Urothelium cell line (cell line): ENCODE measurements around the gene RSPH6A.
A peak's percentile ranks its signal among the peaks of the same experiment; 100 is the strongest.

ENCODE experiments used
- DNase-seq: peaks from one replicate; pipeline ENCODE4 v3.0.0; 2011; ENCODE audit warnings: low spot score, mixed read lengths
- FAIRE-seq: peaks from 2 replicates; lab custom pipeline; 2011; peaks lifted over from hg19 to GRCh38; lab: Jason Lieb, UNC

RSPH6A gene

GRCh38 chr19:45781214-45782161 lies 33.6 kb downstream of the RSPH6A start:
- peak; percentile 34 for DNase-seq
- FAIRE-seq: no peak

GRCh38 chr19:45780448-45781213 lies 34.5 kb downstream of the RSPH6A start:
- no peak for FAIRE-seq
- no peak for DNase-seq

- FAIRE-seq (no peak), DNase-seq (no peak)
Observed at GRCh38 chr19:45780146-45780447, 35.0 kb downstream of the RSPH6A start.

- no peak for FAIRE-seq
- DNase-seq: peak; percentile 49
Observed at GRCh38 chr19:45779231-45780145, 35.6 kb downstream of the RSPH6A start.

- no peak for FAIRE-seq
- no peak for DNase-seq
Observed at GRCh38 chr19:45778010-45778661, 37.0 kb downstream of the RSPH6A start.

GRCh38 chr19:45777395-45777961 lies 37.6 kb downstream of the RSPH6A start:
- no peak for FAIRE-seq

GRCh38 chr19:45774765-45775164 lies 40.3 kb downstream of the RSPH6A start:
- FAIRE-seq (no peak), DNase-seq (no peak)

More at GRCh38 chr19:45777395-45777961, 37.6 kb downstream of the RSPH6A start:
- DNase-seq: no peak

GRCh38 chr19:45773384-45773783 lies 41.7 kb downstream of the RSPH6A start:
- DNase-seq: no peak

GRCh38 chr19:45772912-45773311 lies 42.2 kb downstream of the RSPH6A start:
- DNase-seq (no peak), FAIRE-seq (no peak)

More at GRCh38 chr19:45773384-45773783, 41.7 kb downstream of the RSPH6A start:
- no peak for FAIRE-seq

GRCh38 chr19:45772130-45772840 lies 42.8 kb downstream of the RSPH6A start:
- DNase-seq: no peak
- FAIRE-seq: no peak

- no peak for FAIRE-seq
Observed at GRCh38 chr19:45771311-45771933, 43.7 kb downstream of the RSPH6A start.

GRCh38 chr19:45770192-45771101 lies 44.7 kb downstream of the RSPH6A start:
- DNase-seq (peak; percentile 84), FAIRE-seq (no peak)

More at GRCh38 chr19:45771311-45771933, 43.7 kb downstream of the RSPH6A start:
- DNase-seq: no peak

- DNase-seq: no peak
- no peak for FAIRE-seq
Observed at GRCh38 chr19:45769821-45770191, 45.3 kb downstream of the RSPH6A start.

GRCh38 chr19:45768984-45769782 lies 45.9 kb downstream of the RSPH6A start, which contains the start of gene SIX5:
Gene SIX5, minus strand, starts transcription at chr19:45769252. Its CDS starts 408 bp downstream, at chr19:45768844.
- FAIRE-seq (peak; percentile 82), DNase-seq (peak; percentile 98)

- FAIRE-seq: no peak
- peak; percentile 40 for DNase-seq
Observed at GRCh38 chr19:45768655-45768983, 46.5 kb downstream of the RSPH6A start.

GRCh38 chr19:45767881-45768654 lies 47.0 kb downstream of the RSPH6A start:
- peak; percentile 5 for FAIRE-seq
- peak; percentile 50 for DNase-seq
